ENCODE measurements around the gene LACRT. TPM values are rescaled to one million over a fixed set of nuclear protein-coding genes. Genes with fewer than 3 reads are reported as not detected.

Gene LACRT
- total and polyA plus RNA-seq, 2 of the 8 experiments (the other 6 are each of a cell fraction or from before 2014, with no cell fraction given), result not detected

- H3K4ac ChIP-seq (replicated peaks; ENCODE audit: insufficient read length, low read depth, low read length), result no peak overlapping the region
- H3K9me3 ChIP-seq (ENCODE audit: insufficient read depth in 2 of 2, low read depth in 1 of 2, low read length in 1 of 2), result no peaks in the 10 kb centered on the region
- no peak overlapping the region for H2AK5ac ChIP-seq (ENCODE audit: low read depth, low read length)
- no peak overlapping the region for H4K8ac ChIP-seq (ENCODE audit: extremely low read depth, insufficient read depth, low read length)
- FAIRE-seq, result no peak
- WGBS, 2 experiments (ENCODE audit: extremely low coverage in 1 of 2, insufficient coverage in 1 of 2, insufficient read length in 1 of 2, insufficient replicate concordance in 2 of 2, low coverage in 1 of 2, low lambda C conversion rate in 2 of 2, missing lambda C conversion rate in 1 of 2), result 85% methylated on average over 4 of the region's 4 CpGs; no CpG with 5 or more reads in 1 of the 2 experiments
- no peak overlapping the region for H3K9ac ChIP-seq (replicated peaks in 1 of 4; ENCODE audit: extremely low read depth in 1 of 4, low read depth in 3 of 4, low read length in 3 of 4)
- H3K23ac ChIP-seq (ENCODE audit: insufficient read length), result no peak overlapping the region
- H2BK20ac ChIP-seq (ENCODE audit: low read length), result no peak overlapping the region
- DNase-seq (ENCODE audit: low read depth in 1 of 2, low spot score in 2 of 2), result no peak
- H4K20me1 ChIP-seq (replicated peaks in 1 of 2; ENCODE audit: control insufficient read depth in 1 of 2, insufficient read depth in 2 of 2, low read length in 2 of 2), result no peaks in the 10 kb centered on the region
- H3K79me2 ChIP-seq (ENCODE audit: control insufficient read depth in 1 of 2, insufficient read depth in 2 of 2, low read length in 2 of 2), result no peaks in the 10 kb centered on the region
- H2AFZ ChIP-seq (ENCODE audit: low read length), result no peak overlapping the region
- H3K18ac ChIP-seq (ENCODE audit: extremely low read depth, low read length), result no peak overlapping the region
- H3K79me1 ChIP-seq (ENCODE audit: low read depth, low read length), result no peaks in the 10 kb centered on the region
- H3K27me3 ChIP-seq (replicated peaks in 1 of 4; ENCODE audit: control insufficient read depth in 3 of 4, extremely low read depth in 1 of 4, insufficient read depth in 3 of 4, low read length in 3 of 4), result no peaks in the 10 kb centered on the region
- H3K36me3 ChIP-seq (ENCODE audit: control insufficient read depth in 2 of 4, insufficient read depth in 4 of 4, low read length in 3 of 4), result no peaks in the 10 kb centered on the region
- no peaks in the 10 kb centered on the region; the same call in 1 of the 2 replicates for H3K23me2 ChIP-seq (ENCODE audit: low read depth, low read length)
- ChIA-PET CTCF (ENCODE audit: partially characterized antibody) (interaction anchor here (0.7 to 2.3 kb wide), 8 partner anchors 8 to 122 kb away, joined by 3 to 9 read pairs (median 4); no protein-coding TSS in a partner anchor), POLR2A (ENCODE audit: partially characterized antibody) (no interaction called here)
- no peak overlapping the region for H4K91ac ChIP-seq (replicated peaks; ENCODE audit: insufficient read length, low read length)
- TF ChIP-seq SAP30 (IDR thresholded peaks at IDR 0.05; ENCODE audit: insufficient read depth, insufficient replicate concordance, low read length) (no peak), RXRA (IDR thresholded peaks at IDR 0.05; ENCODE audit: insufficient read depth, low read depth, low read length) (no peak), SIX5 (IDR thresholded peaks at IDR 0.05; ENCODE audit: low read depth, low read length) (no peak), MAFK (IDR thresholded peaks at IDR 0.05; ENCODE audit: low read depth, low read length) (no peak), SP4 (IDR thresholded peaks at IDR 0.05; ENCODE audit: low read length) (no peak), CBX8 (IDR thresholded peaks at IDR 0.05; ENCODE audit: borderline replicate concordance, low read depth, low read length) (no peak), TAF1 (IDR thresholded peaks at IDR 0.05; ENCODE audit: low read depth, low read length) (no peak), EGR1 (IDR thresholded peaks at IDR 0.05; ENCODE audit: borderline replicate concordance, low read depth, low read length) (no peak), KDM1A (IDR thresholded peaks at IDR 0.05; ENCODE audit: borderline replicate concordance, low read length) (no peak), JUN (IDR thresholded peaks at IDR 0.05; ENCODE audit: low read depth, low read length) (no peak), PHF8 (conservative IDR thresholded peaks at IDR 0.05; ENCODE audit: low read depth, low read length) (no peak), KDM4A (IDR thresholded peaks at IDR 0.05; ENCODE audit: low read depth, low read length, severe bottlenecking) (no peak), TAF7 (optimal IDR thresholded peaks at IDR 0.05; ENCODE audit: borderline replicate concordance, low read depth, low read length) (no peak)
- H3K4me1 ChIP-seq (replicated peaks in 1 of 4; ENCODE audit: control insufficient read depth in 3 of 4, insufficient read depth in 4 of 4, low read length in 3 of 4), result no peaks in the 10 kb centered on the region
- no peak overlapping the region for H3K4me3 ChIP-seq (ENCODE audit: extremely low read depth in 1 of 4, insufficient read depth in 2 of 4, low read depth in 3 of 4, low read length in 4 of 4)
- H3K56ac ChIP-seq (replicated peaks; ENCODE audit: insufficient read length, low read depth, low read length), result no peak overlapping the region
- H2BK15ac ChIP-seq (ENCODE audit: low read length), result no peak overlapping the region
- H2BK120ac ChIP-seq (replicated peaks; ENCODE audit: low read depth, low read length), result no peak overlapping the region
- no peak overlapping the region for H3K27ac ChIP-seq (ENCODE audit: low read depth, low read length)
- H2BK12ac ChIP-seq (ENCODE audit: low read depth, low read length), result no peak overlapping the region
- no peak overlapping the region for H3K4me2 ChIP-seq (ENCODE audit: insufficient read depth in 1 of 2, low read depth in 2 of 2, low read length in 2 of 2)
- no peak overlapping the region for H3K14ac ChIP-seq (ENCODE audit: insufficient read length)
- H2BK5ac ChIP-seq (ENCODE audit: low read depth, low read length), result no peak overlapping the region
- no peak overlapping the region for H4K5ac ChIP-seq (ENCODE audit: insufficient read length, low read depth, low read length)
Measured at GRCh38 chr12:54650409-54650808, 15.7 kb upstream of the LACRT start.

Data from H1 (cell line).